ENCODE results near the gene KCNK16. TPM values are rescaled to one million over a fixed set of nuclear protein-coding genes. Genes with fewer than 3 reads are reported as not detected.

Gene KCNK16
- total RNA-seq, 1 experiment from 2014 or later = not detected

GRCh38 chr6:39280247-39280731 is 42.2 kb downstream of the KCNK16 start:
- Histone ChIP-seq H3K27ac (ENCODE audit: low read length) (no peak overlapping the region), H3K36me3 (ENCODE audit: control insufficient read depth, insufficient read depth, low read length) (no peaks in the 10 kb centered on the region), H3K9me3 (ENCODE audit: control insufficient read depth, insufficient read depth, low read depth, low read length) (no peaks in the 10 kb centered on the region), H3K4me1 (ENCODE audit: control insufficient read depth, insufficient read depth, low read length) (no peaks in the 10 kb centered on the region; the same call in 1 of the 2 replicates), H3K27me3 (ENCODE audit: control insufficient read depth, insufficient read depth, low read length) (no peaks in the 10 kb centered on the region; the same call in 1 of the 2 replicates), H3K4me3 (ENCODE audit: low read depth in 2 of 2, low read length in 2 of 2) (no peak overlapping the region)
- intact Hi-C loops (cut with micrococcal nuclease; ENCODE audit: unreplicated experiment) = no loop called here
- ChIA-PET POLR2A (interaction anchor here (0.6 kb wide), 1 partner anchor 137 kb away, joined by 9 read pairs; no protein-coding TSS in a partner anchor), CTCF (no interaction called here)
- no TSS peak for BruUV-seq (replicated peaks)
- in situ Hi-C loops (cut with HindIII; ENCODE audit: low pct_unique_long_range_greater_than_20kb, low sequenced_read_pairs) = no loop called here
- DNase-seq (ENCODE audit: low read depth, low spot score) (no peak), ATAC-seq (peak; percentile 85)
- TF ChIP-seq POLR2AphosphoS5 (IDR thresholded peaks at IDR 0.05; ENCODE audit: low read depth, low read length) = no peak
- TF ChIP-seq CTCF (IDR thresholded peaks at IDR 0.05) = no peak
- TF ChIP-seq SIN3A (IDR thresholded peaks at IDR 0.05; ENCODE audit: borderline replicate concordance, insufficient read depth, low read depth, low read length) = no peak
- TF ChIP-seq REST (IDR thresholded peaks at IDR 0.05; ENCODE audit: insufficient read depth in 1 of 2, low read depth in 2 of 2, low read length in 1 of 2) = no peak

- ATAC-seq (no peak), DNase-seq (ENCODE audit: low read depth, low spot score) (no peak)
- TF ChIP-seq CTCF (IDR thresholded peaks at IDR 0.05) (no peak), SIN3A (IDR thresholded peaks at IDR 0.05; ENCODE audit: borderline replicate concordance, insufficient read depth, low read depth, low read length) (no peak), TCF7L2 (IDR thresholded peaks at IDR 0.05; ENCODE audit: low read depth, low read length) (no peak), POLR2AphosphoS5 (IDR thresholded peaks at IDR 0.05; ENCODE audit: low read depth, low read length) (no peak), REST (IDR thresholded peaks at IDR 0.05; ENCODE audit: insufficient read depth in 1 of 2, low read depth in 2 of 2, low read length in 1 of 2) (no peak)
- H3K27me3 ChIP-seq (ENCODE audit: control insufficient read depth, insufficient read depth, low read length) = no peaks in the 10 kb centered on the region; the same call in 1 of the 2 replicates
- intact Hi-C loops (cut with micrococcal nuclease; ENCODE audit: unreplicated experiment) (no loop called here), in situ Hi-C loops (cut with HindIII; ENCODE audit: low pct_unique_long_range_greater_than_20kb, low sequenced_read_pairs) (no loop called here)
- ChIA-PET CTCF (no interaction called here), POLR2A (no interaction called here)
- H3K4me1 ChIP-seq (ENCODE audit: control insufficient read depth, insufficient read depth, low read length) = no peaks in the 10 kb centered on the region; the same call in 1 of the 2 replicates
- BruUV-seq (replicated peaks) = no TSS peak
- no peak overlapping the region for H3K27ac ChIP-seq (ENCODE audit: low read length)
- H3K9me3 ChIP-seq (ENCODE audit: control insufficient read depth, insufficient read depth, low read depth, low read length) = no peaks in the 10 kb centered on the region
- no peak overlapping the region for H3K4me3 ChIP-seq (ENCODE audit: low read depth in 2 of 2, low read length in 2 of 2)
- H3K36me3 ChIP-seq (ENCODE audit: control insufficient read depth, insufficient read depth, low read length) = no peaks in the 10 kb centered on the region
These were observed 43.0 kb downstream of the KCNK16 start for GRCh38 chr6:39279539-39279938.
